ENCODE data around the gene BET1L.
A peak's percentile ranks its signal among the peaks of the same experiment; 100 is the strongest.
"Not testable (repeated sequence)": the region's sequence is repeated elsewhere in the genome, so short reads cannot be mapped to it uniquely, and the experiment has no call there.

BET1L gene

DNA sequence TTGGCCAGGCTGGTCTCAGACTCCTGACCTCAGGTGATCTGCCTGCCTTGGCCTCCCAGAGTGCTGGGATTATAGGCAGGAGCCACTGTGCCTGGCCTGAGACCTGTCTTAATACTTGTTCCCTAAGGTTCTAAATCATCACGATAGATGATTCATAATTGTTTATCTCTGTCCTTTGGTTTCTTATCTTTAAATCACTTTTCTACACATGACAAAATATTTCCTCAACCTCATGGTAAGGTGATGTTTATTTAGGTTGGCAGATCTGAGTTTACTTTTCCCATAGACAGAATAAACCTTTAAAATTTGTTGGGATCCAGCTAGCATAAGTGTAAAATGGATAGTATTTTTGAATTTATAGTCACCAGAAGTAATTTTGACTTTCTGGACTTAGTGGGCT lies 33.1 kb upstream of the BET1L start:
- CTCF ChIA-PET, result no interaction called here
- POLR2A ChIA-PET (ENCODE audit: low non-redundant PET), result no interaction called here

DNA sequence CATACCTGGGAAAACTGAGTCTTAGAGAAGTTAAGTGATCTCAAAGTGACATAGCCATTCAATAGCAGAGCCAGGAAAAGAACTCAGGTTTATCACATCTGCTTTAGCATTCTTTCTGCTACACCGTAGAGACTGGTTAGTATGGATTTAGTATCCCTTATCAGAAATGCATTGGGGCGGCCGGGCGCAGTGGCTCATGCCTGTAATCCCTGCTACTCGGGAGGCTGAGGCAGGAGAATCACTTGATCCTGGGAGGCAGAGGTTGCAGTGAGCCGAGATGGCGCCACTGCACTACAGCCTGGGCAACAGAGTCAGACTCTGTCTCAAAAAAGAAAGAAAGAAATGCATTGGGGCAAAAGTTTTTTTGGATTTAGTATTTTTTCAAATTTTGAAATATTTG lies 31.1 kb upstream of the BET1L start:
- DNase-seq (ENCODE audit: low spot score); POLR2A ChIA-PET (ENCODE audit: low non-redundant PET); H3K27ac ChIP-seq; CTCF ChIA-PET: not testable (repeated sequence)

More for the DNA sequence above, 33.1 kb upstream of the BET1L start:
- DNase-seq (ENCODE audit: low spot score), result no peak
- TF ChIP-seq, protein P1, sequence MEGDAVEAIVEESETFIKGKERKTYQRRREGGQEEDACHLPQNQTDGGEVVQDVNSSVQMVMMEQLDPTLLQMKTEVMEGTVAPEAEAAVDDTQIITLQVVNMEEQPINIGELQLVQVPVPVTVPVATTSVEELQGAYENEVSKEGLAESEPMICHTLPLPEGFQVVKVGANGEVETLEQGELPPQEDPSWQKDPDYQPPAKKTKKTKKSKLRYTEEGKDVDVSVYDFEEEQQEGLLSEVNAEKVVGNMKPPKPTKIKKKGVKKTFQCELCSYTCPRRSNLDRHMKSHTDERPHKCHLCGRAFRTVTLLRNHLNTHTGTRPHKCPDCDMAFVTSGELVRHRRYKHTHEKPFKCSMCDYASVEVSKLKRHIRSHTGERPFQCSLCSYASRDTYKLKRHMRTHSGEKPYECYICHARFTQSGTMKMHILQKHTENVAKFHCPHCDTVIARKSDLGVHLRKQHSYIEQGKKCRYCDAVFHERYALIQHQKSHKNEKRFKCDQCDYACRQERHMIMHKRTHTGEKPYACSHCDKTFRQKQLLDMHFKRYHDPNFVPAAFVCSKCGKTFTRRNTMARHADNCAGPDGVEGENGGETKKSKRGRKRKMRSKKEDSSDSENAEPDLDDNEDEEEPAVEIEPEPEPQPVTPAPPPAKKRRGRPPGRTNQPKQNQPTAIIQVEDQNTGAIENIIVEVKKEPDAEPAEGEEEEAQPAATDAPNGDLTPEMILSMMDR (conservative IDR thresholded peaks at IDR 0.05; ENCODE audit: low read depth), result no peak
- H3K27ac ChIP-seq, result no peak overlapping the region

DNA sequence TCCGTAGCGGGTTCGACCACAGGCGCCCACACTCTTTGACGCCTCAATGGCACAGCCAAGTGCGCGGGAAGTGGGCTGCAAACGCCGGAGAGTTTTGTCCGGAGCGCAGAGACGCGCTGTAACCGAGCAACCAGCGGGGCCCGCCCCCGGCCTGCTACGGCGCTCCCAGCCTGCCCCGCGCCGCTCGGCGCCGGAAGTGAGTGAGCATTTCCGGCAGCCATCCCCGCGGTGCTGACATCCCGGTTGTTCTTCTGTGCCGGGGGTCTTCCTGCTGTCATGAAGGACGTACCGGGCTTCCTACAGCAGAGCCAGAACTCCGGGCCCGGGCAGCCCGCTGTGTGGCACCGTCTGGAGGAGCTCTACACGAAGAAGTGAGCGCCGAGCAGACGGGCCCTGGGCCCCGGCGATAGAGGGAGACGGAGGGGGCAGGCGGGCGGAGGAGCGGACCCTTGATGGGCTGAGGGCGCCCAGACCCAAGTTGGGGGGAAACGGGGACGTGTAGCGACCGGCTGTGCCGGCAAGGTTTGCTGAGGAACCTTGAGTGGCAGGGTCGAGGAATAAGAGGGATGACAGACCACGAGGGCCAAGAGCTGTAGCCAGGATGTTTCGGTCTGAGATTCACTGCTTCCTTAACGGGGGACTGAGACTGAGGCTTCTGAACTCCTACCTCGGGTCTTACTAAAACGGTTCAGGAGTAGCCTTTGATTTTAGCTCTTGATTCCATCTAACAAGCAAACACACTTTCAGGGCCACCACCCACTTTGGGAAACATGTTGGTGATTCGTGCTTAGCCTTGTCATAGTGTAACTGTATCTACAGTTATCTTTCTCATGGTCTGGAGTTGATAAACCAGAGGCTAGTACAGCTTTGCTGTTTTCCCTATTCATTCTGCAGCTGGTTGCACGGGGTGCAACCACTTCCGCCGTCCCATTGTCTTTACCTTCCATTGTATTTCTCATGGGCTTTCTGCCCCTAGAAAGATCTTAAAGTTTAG lies 29.9 kb upstream of the BET1L start, which contains the start of gene PSMD13:
Gene PSMD13 (plus strand): TSS at position 203 of the 994 bp plus-strand sequence. CDS start 74 bp downstream, at position 277.
- peak; percentile 87 for DNase-seq (ENCODE audit: low spot score)
- peak within 1 kb of the TSS; percentile 94 for H3K27ac ChIP-seq
- TF ChIP-seq, protein P1 (conservative IDR thresholded peaks at IDR 0.05; ENCODE audit: low read depth), result no peak
- POLR2A ChIA-PET (ENCODE audit: low non-redundant PET), result interaction anchor here (1.1 kb wide), 1 partner anchor 30 kb away, joined by 3 read pairs; the partner anchor contains the start of genes BET1L and RIC8A
- CTCF ChIA-PET, result interaction anchor here (0.7 to 1.3 kb wide), 4 partner anchors 14 to 127 kb away, joined by 3 to 5 read pairs (median 4); partner anchors contain the start of gene IFITM2

DNA sequence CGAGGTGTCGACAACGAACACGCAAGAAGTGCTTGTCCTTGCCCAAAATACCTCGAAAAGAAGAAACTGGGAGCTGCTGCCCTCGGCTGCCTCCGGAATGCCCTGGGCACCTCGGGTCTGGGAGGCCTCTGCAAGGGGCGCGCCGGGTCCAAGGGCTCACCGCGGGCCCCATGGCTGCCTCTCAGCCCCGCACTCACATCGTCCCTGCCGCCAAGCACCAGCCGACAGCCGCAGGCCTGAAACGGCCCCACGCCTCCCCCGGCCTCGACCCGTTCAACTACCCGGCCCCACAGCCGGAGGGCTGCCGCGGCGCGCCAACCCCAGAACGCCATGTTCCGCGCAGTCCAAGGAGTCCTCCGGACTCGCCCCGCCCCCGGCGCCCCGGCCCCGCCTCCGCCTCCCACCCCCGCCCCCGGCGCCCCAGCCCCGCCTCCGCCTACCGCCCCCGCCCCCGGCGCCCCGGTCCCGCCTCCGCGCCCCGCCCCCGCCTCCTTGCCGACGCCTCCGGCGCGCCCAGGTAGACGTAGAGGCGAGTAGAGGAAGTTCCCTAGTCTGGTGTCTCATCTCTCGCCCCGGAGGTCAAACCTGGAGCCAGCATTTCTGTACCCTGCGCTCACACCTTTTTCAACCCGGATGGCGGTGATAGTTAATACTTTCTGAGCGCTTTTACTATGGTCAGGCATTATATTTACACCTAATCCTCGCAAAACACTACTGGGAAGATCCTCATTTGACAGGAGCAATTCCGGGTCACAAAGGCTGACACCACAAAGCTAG lies 29.0 kb upstream of the BET1L start, which contains the start of gene SIRT3:
Gene SIRT3 (minus strand): TSS at position 346 of the 777 bp plus-strand sequence. CDS start 14 bp downstream, at position 332.
- H3K27ac ChIP-seq, result peak within 1 kb of the TSS; percentile 94
- ChIA-PET POLR2A (ENCODE audit: low non-redundant PET) (interaction anchor here (0.7 to 1.1 kb wide), 2 partner anchors 29 to 31 kb away, joined by 3 read pairs; partner anchors contain the start of genes BET1L and RIC8A), CTCF (interaction anchor here (1.3 kb wide), 1 partner anchor 15 kb away, joined by 5 read pairs; no protein-coding TSS in a partner anchor)
- TF ChIP-seq, protein P1 (conservative IDR thresholded peaks at IDR 0.05; ENCODE audit: low read depth), result no peak
- DNase-seq (ENCODE audit: low spot score), result peak; percentile 92

DNA sequence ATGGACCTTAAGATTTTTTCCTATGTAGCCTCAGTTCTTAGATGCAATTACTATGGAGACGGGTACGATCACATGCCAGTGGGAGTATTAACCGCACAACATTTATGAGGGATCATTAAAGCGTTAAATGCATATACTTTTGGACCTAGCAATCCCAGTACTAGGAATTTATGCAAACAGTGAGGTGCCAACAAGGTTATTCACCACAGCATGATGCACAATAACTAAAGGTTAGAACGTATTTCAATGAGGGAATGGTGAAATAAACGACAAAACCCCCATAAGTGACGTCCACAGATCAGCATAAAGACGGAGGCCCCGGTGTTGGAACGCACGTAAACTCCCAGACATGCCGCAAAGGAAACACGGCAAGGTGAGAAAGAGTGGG lies 28.4 kb upstream of the BET1L start:
- POLR2A ChIA-PET (ENCODE audit: low non-redundant PET), result interaction anchor here (0.7 kb wide), 1 partner anchor 31 kb away, joined by 3 read pairs; no protein-coding TSS in a partner anchor
- H3K27ac ChIP-seq, result peak overlapping the region; percentile 94
- TF ChIP-seq, protein P1 (conservative IDR thresholded peaks at IDR 0.05; ENCODE audit: low read depth), result no peak
- DNase-seq (ENCODE audit: low spot score), result peak; percentile 24
- CTCF ChIA-PET, result no interaction called here

DNA sequence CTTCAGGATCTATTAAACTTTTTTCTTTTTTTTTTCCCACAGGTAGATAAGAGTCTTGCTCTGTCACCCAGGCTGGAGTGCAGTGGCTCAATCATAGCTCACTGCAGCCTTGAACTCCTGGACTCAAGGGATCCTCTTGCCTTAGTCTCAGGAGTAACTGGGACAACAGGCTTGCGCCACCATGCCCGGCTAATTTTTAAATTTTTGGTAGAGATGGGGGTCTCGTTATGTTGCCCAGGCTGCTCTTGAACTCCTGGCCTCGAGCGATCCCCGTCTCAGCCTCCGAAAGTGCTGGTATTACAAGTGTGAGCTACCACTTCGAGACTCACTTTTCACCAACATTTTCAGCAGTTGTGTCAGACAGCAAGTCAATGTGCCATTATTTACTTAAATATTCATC lies 28.0 kb upstream of the BET1L start:
- ChIA-PET CTCF (no interaction called here), POLR2A (ENCODE audit: low non-redundant PET) (interaction anchor here (0.7 to 1.0 kb wide), 2 partner anchors 19 to 30 kb away, joined by 3 read pairs; no protein-coding TSS in a partner anchor)
- TF ChIP-seq, protein P1 (conservative IDR thresholded peaks at IDR 0.05; ENCODE audit: low read depth), result no peak
- H3K27ac ChIP-seq, result peak overlapping the region; percentile 94; the same call in 1 of the 2 replicates
- no peak for DNase-seq (ENCODE audit: low spot score)

Data from RWPE1 (cell line).